ENCODE measurements around the gene LRP2BP. TPM values are rescaled to one million over a fixed set of nuclear protein-coding genes. Genes with fewer than 3 reads are reported as not detected.

Gene LRP2BP
- total and polyA plus RNA-seq, 2 of the 13 experiments (the other 11 are each of a cell fraction or from before 2014, with no cell fraction given) = 0.22 to 0.29 TPM

- peak; percentile 62; the same call in 1 of the 2 replicates for TF ChIP-seq ZKSCAN8 (CRISPR knock-in tag; IDR thresholded peaks at IDR 0.05; ENCODE audit: borderline replicate concordance)
- TF ChIP-seq ZNF841 (CRISPR knock-in tag; IDR thresholded peaks at IDR 0.05; ENCODE audit: borderline replicate concordance) = no peak
- TF ChIP-seq ZNF878 (CRISPR knock-in tag; IDR thresholded peaks at IDR 0.05) = peak; percentile 39; the same call in 1 of the 2 replicates
- TF ChIP-seq TFDP2 (CRISPR knock-in tag; IDR thresholded peaks at IDR 0.05) = 0 out of 2 replicates have a peak, but pooled peaks have one; percentile 40
- peak; percentile 23; the same call in 1 of the 2 replicates for TF ChIP-seq PATZ1 (CRISPR knock-in tag; IDR thresholded peaks at IDR 0.05)
- TF ChIP-seq DPF2 (CRISPR knock-in tag; IDR thresholded peaks at IDR 0.05; ENCODE audit: borderline replicate concordance, low read depth) = peak; percentile 55; the same call in 1 of the 2 replicates
- TF ChIP-seq SP5 (CRISPR knock-in tag; IDR thresholded peaks at IDR 0.05; ENCODE audit: borderline replicate concordance, low read depth) = 0 out of 2 replicates have a peak, but pooled peaks have one; percentile 40
- no peak for TF ChIP-seq NFATC3 (CRISPR knock-in tag; IDR thresholded peaks at IDR 0.05)
- TF ChIP-seq HNRNPK (IDR thresholded peaks at IDR 0.05; ENCODE audit: low read depth, low read length, poor library complexity, severe bottlenecking) = peak; percentile 55
- no peak for TF ChIP-seq NCOA1 (CRISPR knock-in tag; IDR thresholded peaks at IDR 0.05)
- peak; percentile 53 for TF ChIP-seq TEAD3 (CRISPR knock-in tag; optimal IDR thresholded peaks at IDR 0.05; ENCODE audit: borderline replicate concordance)
- peak; percentile 95 for TF ChIP-seq ARID5B (CRISPR knock-in tag; IDR thresholded peaks at IDR 0.05)
- TF ChIP-seq ARNT (IDR thresholded peaks at IDR 0.05) = no peak
- no peak for TF ChIP-seq ZFP62 (CRISPR knock-in tag; IDR thresholded peaks at IDR 0.05)
- TF ChIP-seq GATAD1 (CRISPR knock-in tag; IDR thresholded peaks at IDR 0.05) = 0 out of 2 replicates have a peak, but pooled peaks have one; percentile 23
- no peak for TF ChIP-seq FOXA1 (IDR thresholded peaks at IDR 0.05)
- TF ChIP-seq FOXA1 (CRISPR knock-in tag; IDR thresholded peaks at IDR 0.05) = peak; percentile 60
- TF ChIP-seq MIXL1 (CRISPR knock-in tag; IDR thresholded peaks at IDR 0.05) = peak; percentile 83
- TF ChIP-seq MEF2D (CRISPR knock-in tag; IDR thresholded peaks at IDR 0.05) = peak; percentile 41; the same call in 1 of the 2 replicates
- TF ChIP-seq ZNF792 (CRISPR knock-in tag; IDR thresholded peaks at IDR 0.05) = peak; percentile 72; the same call in 1 of the 2 replicates
- TF ChIP-seq MLX (CRISPR knock-in tag; IDR thresholded peaks at IDR 0.05) = peak; percentile 91
- TF ChIP-seq RXRB (CRISPR knock-in tag; IDR thresholded peaks at IDR 0.05; ENCODE audit: borderline replicate concordance) = peak; percentile 91
- TF ChIP-seq ZNF503 (CRISPR knock-in tag; IDR thresholded peaks at IDR 0.05) = peak; percentile 56; the same call in 1 of the 2 replicates
Observed at GRCh38 chr4:185318679-185319078, 77.0 kb downstream of the LRP2BP start (continued).

Measured in HepG2 (cell line).